SK-N-MC (cell line): ENCODE results near the gene C1QTNF6.
A peak's percentile ranks its signal among the peaks of the same experiment; 100 is the strongest.

Experiments used
- DNase-seq: peaks from one replicate; pipeline ENCODE4 v3.0.0-alpha.2; 2011; ENCODE audit warnings: low read depth, low spot score
- H3K27ac ChIP-seq: fragments of 200-600 bp; sonication (generic); 2 replicates; pipeline ENCODE4 v1.5.1; 2016; ENCODE audit warnings: mixed run types
- H3K36me3 ChIP-seq: fragments of 200-600 bp; sonication (generic); 2 replicates; pipeline ENCODE4 v1.6.1; 2017; ENCODE audit warnings: antibody characterized with exemption, low read length, mixed read lengths; ENCODE audit not compliant: insufficient read depth
- H3K4me3 ChIP-seq: fragments of 200-600 bp; sonication (generic); 2 replicates; pipeline ENCODE4 v1.5.1; 2016
- H3K9ac ChIP-seq: fragments of 200-600 bp; sonication (generic); 2 replicates; pipeline ENCODE4 v1.8.0; 2017; ENCODE audit warnings: mixed run types, mixed read lengths; ENCODE audit not compliant: insufficient read length
- H3K9me3 ChIP-seq: fragments of 200-600 bp; sonication (generic); 2 replicates; pipeline ENCODE4 v1.6.1; 2017; ENCODE audit warnings: low read depth, mild to moderate bottlenecking, antibody characterized with exemption, low read length, moderate library complexity, mixed read lengths
- EZH2 ChIP-seq: fragments of 200-600 bp; sonication (generic); IDR thresholded peaks from one replicate; pipeline ENCODE4 v1.6.1; 2017; ENCODE audit warnings: antibody characterized with exemption
- FOXP2 ChIP-seq: optimal IDR thresholded peaks from 2 replicates; pipeline ENCODE3; 2011; ENCODE audit warnings: mild to moderate bottlenecking, moderate library complexity; ENCODE audit not compliant: insufficient read depth; ENCODE audit errors: extremely low read length, control extremely low read depth
- POLR2AphosphoS5 ChIP-seq: IDR thresholded peaks from 2 replicates; pipeline ENCODE4 v1.6.1; 2012; ENCODE audit warnings: mild to moderate bottlenecking, low read depth, low read length, borderline replicate concordance

The C1QTNF6 gene

GRCh38 chr22:37231406-37232139 is 43.5 kb upstream of the C1QTNF6 start:
- no peak for DNase-seq
- no peak overlapping the region for H3K27ac ChIP-seq
- H3K9ac ChIP-seq: no peak overlapping the region
- no peak overlapping the region for H3K4me3 ChIP-seq
- H3K9me3 ChIP-seq: no peaks in the 10 kb centered on the region
- no peaks in the 10 kb centered on the region for H3K36me3 ChIP-seq
- TF ChIP-seq EZH2 (no peak), FOXP2 (no peak), POLR2AphosphoS5 (no peak)

DNA sequence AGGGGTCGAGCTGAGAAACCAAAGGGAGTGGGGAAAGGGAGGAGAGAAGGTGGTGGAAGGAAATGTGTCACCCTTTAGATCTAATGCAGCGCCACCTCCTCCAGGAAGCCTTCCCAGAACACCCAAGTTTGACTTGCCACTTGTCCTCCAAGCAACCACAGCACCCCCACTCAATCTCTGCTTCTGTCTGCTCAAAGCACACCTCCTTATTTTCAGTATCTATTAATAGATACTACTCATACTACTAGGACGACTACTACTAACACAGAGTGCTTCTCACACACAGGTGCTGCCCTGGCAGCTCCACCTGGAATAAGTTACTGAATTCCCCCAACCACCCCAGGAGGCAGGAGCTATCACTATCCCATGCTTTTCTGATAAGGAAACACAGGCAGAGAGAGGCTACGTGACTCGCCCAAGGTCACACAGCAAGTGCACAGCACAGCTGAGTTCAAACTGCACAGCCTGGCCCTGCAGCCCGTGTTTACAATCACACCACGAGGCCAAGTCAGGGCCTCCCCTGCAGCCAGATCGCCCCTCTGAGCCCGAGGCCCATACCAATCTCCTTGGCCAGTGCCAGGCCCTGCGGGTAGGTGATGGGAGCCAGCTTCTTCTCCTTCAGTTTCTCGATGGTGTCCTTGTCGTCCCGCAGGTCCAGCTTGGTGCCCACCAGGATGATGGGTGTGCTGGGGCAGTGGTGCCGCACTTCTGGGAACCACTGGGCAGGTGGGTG is 42.8 kb upstream of the C1QTNF6 start:
- H3K27ac ChIP-seq: no peak overlapping the region
- H3K9me3 ChIP-seq: no peaks in the 10 kb centered on the region
- H3K36me3 ChIP-seq: no peaks in the 10 kb centered on the region
- no peak for DNase-seq
- H3K4me3 ChIP-seq: no peak overlapping the region
- TF ChIP-seq EZH2 (no peak), POLR2AphosphoS5 (no peak)
- no peak overlapping the region for H3K9ac ChIP-seq

DNA sequence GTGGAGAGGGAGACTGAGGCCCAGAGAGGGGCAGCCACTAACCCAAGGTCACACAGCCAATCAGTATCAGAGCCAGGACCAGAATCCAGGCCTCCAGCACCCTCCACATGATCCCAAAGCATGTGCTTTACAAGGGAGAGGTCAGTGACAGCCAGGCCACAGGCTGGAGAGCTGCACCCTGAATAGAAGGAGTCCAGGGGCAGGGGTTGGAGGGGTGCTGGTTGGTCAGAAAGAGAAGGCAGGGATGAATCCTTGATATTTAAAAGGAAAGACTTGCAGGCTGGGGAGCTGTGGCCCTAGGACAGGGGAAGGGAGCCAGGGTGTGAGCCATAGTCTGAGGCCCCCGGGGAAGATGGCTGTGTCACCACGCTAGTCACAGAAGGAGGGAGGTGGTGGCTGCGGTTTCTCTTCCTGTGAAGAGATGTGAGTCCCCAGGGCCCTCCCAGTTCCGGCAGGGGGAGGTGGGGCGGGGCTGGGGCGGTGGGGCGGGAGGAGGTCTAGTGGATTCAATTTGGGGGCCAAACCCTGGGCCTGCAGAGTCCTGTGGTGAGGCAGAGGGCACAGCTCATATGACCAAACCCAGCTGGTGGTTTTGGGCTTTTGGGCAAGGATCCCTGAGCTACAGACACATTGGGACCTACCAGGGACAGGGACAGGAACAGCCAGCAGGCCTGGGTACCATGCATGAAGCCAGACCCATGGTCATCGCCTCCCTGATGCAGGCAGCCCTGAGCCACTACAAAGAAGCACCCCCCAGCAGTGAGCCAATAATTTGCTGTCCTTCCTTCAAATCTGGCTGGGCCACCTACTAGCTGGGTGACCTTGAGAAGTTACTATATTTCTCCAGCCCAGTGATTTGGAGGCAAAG is 42.0 kb upstream of the C1QTNF6 start:
- H3K4me3 ChIP-seq: peak overlapping the region; percentile 52
- H3K9me3 ChIP-seq: no peaks in the 10 kb centered on the region
- no peaks in the 10 kb centered on the region for H3K36me3 ChIP-seq
- peak; percentile 14 for DNase-seq
- H3K27ac ChIP-seq: no peak overlapping the region
- TF ChIP-seq FOXP2 (no peak), POLR2AphosphoS5 (no peak), EZH2 (no peak)
- peak overlapping the region; percentile 20 for H3K9ac ChIP-seq

DNA sequence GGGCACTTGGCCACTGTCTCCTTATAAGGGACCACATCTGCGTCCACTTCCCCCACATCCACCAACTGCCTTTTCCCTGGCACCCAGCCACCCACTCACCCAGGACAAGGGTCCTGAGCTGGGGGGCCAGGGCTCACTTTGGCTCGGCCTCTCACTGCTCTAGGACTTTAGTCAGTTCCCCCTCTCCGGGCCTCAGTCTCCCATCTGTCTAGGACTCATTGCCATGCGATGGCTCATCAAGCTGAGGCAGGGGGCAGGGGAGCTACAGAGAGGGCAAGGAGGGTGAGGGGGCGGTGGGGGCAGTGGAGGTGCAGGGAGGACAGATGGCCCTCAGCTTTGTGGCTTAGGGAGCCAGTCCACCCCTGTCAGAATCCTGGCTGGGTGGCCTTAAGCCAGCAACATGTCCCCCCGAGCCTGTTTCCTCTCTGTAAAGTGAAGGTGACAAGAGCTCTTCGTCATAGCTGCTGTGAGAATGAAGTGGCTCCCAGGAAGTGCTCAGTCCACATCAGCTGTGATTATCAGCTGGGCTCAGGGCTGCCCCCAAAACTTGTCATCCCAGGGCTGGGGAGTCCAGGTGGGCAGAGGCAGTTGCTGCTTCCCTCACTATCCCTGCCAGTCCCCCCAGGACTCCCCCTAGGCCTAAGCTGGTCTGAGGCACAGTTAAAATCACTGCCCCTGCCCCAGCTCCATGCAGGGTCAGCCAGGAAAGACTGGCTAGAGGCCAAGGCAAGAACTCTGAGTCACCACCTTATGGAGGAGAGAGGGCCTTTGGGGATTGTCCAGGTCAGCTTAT is 41.2 kb upstream of the C1QTNF6 start:
- no peak for DNase-seq
- H3K9ac ChIP-seq: no peak overlapping the region
- H3K9me3 ChIP-seq: no peaks in the 10 kb centered on the region
- no peaks in the 10 kb centered on the region for H3K36me3 ChIP-seq
- no peak overlapping the region for H3K4me3 ChIP-seq
- H3K27ac ChIP-seq: no peak overlapping the region
- TF ChIP-seq POLR2AphosphoS5 (no peak), FOXP2 (no peak), EZH2 (no peak)

GRCh38 chr22:37228106-37229011 is 40.3 kb upstream of the C1QTNF6 start:
- no peak for TF ChIP-seq FOXP2
- no peak for TF ChIP-seq EZH2
- TF ChIP-seq POLR2AphosphoS5: no peak
- Histone ChIP-seq H3K9ac (no peak overlapping the region), H3K9me3 (no peaks in the 10 kb centered on the region), H3K27ac (no peak overlapping the region), H3K4me3 (no peak overlapping the region), H3K36me3 (no peaks in the 10 kb centered on the region)
- DNase-seq: no peak

GRCh38 chr22:37226514-37226913 is 38.5 kb upstream of the C1QTNF6 start:
- Histone ChIP-seq H3K27ac (no peak overlapping the region), H3K9ac (no peak overlapping the region), H3K9me3 (no peaks in the 10 kb centered on the region), H3K36me3 (no peaks in the 10 kb centered on the region), H3K4me3 (no peak overlapping the region)
- DNase-seq: no peak
- TF ChIP-seq FOXP2: no peak
- no peak for TF ChIP-seq EZH2
- TF ChIP-seq POLR2AphosphoS5: no peak

DNA sequence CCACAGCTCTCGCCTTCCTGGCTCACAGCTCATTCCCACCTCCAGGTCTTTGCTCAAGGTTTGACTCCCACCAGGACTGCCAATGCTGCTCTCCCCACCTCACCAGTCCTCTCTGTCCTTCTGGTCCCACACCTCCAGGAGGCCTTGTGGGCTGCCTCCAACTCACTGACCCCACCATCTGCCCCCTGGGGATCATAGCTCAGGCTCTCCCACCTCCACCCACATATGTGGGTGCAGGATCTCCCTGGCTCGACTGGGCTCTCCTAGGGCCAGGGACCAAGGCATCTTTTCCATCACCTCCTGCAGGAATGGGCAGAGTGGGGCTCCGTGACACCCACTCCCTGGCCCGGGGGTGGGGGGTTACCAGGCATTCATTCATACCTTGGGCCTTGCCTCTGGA is 38.0 kb upstream of the C1QTNF6 start:
- H3K27ac ChIP-seq: no peak overlapping the region
- H3K4me3 ChIP-seq: no peak overlapping the region
- DNase-seq: no peak
- no peaks in the 10 kb centered on the region for H3K9me3 ChIP-seq
- H3K9ac ChIP-seq: no peak overlapping the region
- H3K36me3 ChIP-seq: no peaks in the 10 kb centered on the region
- TF ChIP-seq EZH2 (no peak), POLR2AphosphoS5 (no peak), FOXP2 (no peak)
